Measurements from ENCODE around the gene SNCAIP.

Gene SNCAIP

DNA sequence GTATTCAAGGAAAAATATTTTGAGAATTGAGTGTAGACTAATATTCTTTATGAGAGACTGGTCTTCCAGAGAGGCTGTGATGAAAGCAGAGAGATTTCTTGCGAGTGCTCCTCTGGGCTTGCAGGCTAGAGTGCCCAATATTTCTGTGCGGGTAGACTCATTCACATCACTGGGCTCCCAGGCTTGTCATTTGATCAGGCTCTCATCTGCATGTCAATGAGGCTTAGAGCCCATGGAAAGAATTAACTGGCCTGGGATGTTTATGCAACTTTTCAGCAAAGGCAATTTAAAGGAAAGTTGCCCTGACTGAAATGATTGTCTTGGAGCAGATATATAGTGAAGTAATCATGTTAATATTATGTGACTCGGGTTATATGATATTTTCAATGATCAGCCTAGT lies 42.3 kb downstream of the SNCAIP start:
- no peak for DNase-seq (ENCODE audit: low read depth)
- H3K4me3 ChIP-seq (ENCODE audit: low read depth, low read length): no peak overlapping the region
- TF ChIP-seq POLR2A (IDR thresholded peaks at IDR 0.05; ENCODE audit: extremely low read depth, insufficient read length) (no peak), CTCF (IDR thresholded peaks at IDR 0.05; ENCODE audit: low read depth, low read length) (no peak), MAX (IDR thresholded peaks at IDR 0.05; ENCODE audit: low read depth, low read length) (no peak), MYC (IDR thresholded peaks at IDR 0.05; ENCODE audit: low read depth, low read length) (no peak)

- no peak for TF ChIP-seq CTCF (IDR thresholded peaks at IDR 0.05; ENCODE audit: low read depth, low read length)
- no peak for DNase-seq (ENCODE audit: low read depth)
- no peak overlapping the region for H3K4me3 ChIP-seq (ENCODE audit: low read depth, low read length)
Observed at GRCh38 chr5:122355324-122355723, 43.3 kb downstream of the SNCAIP start.

- no peak for TF ChIP-seq CTCF (IDR thresholded peaks at IDR 0.05; ENCODE audit: low read depth, low read length)
- TF ChIP-seq MAX (IDR thresholded peaks at IDR 0.05; ENCODE audit: low read depth, low read length): no peak
- TF ChIP-seq POLR2A (IDR thresholded peaks at IDR 0.05; ENCODE audit: extremely low read depth, insufficient read length): no peak
- no peak for TF ChIP-seq MYC (IDR thresholded peaks at IDR 0.05; ENCODE audit: low read depth, low read length)
- H3K4me3 ChIP-seq (ENCODE audit: low read depth, low read length): no peak overlapping the region
- no peak for DNase-seq (ENCODE audit: low read depth)
Observed at GRCh38 chr5:122356855-122357254, 44.8 kb downstream of the SNCAIP start.

GRCh38 chr5:122358372-122358979 lies 46.4 kb downstream of the SNCAIP start:
- TF ChIP-seq CTCF (IDR thresholded peaks at IDR 0.05; ENCODE audit: low read depth, low read length) (no peak), MAX (IDR thresholded peaks at IDR 0.05; ENCODE audit: low read depth, low read length) (no peak)
- no peak for DNase-seq (ENCODE audit: low read depth)
- H3K4me3 ChIP-seq (ENCODE audit: low read depth, low read length): no peak overlapping the region

GRCh38 chr5:122362361-122362760 lies 50.3 kb downstream of the SNCAIP start:
- no peak overlapping the region for H3K4me3 ChIP-seq (ENCODE audit: low read depth, low read length)
- no peak for DNase-seq (ENCODE audit: low read depth)
- no peak for TF ChIP-seq MYC (IDR thresholded peaks at IDR 0.05; ENCODE audit: low read depth, low read length)
- TF ChIP-seq MAX (IDR thresholded peaks at IDR 0.05; ENCODE audit: low read depth, low read length): no peak

- H3K4me3 ChIP-seq (ENCODE audit: low read depth, low read length): no peak overlapping the region
- DNase-seq (ENCODE audit: low read depth): no peak
- no peak for TF ChIP-seq CTCF (IDR thresholded peaks at IDR 0.05; ENCODE audit: low read depth, low read length)
- no peak for TF ChIP-seq MYC (IDR thresholded peaks at IDR 0.05; ENCODE audit: low read depth, low read length)
- TF ChIP-seq MAX (IDR thresholded peaks at IDR 0.05; ENCODE audit: low read depth, low read length): no peak
- TF ChIP-seq POLR2A (IDR thresholded peaks at IDR 0.05; ENCODE audit: extremely low read depth, insufficient read length): no peak
Observed at GRCh38 chr5:122363623-122364022, 51.6 kb downstream of the SNCAIP start.
